Caco-2 (cell line): Measurements from ENCODE around the gene GPC6. TPM values are rescaled to one million over a fixed set of nuclear protein-coding genes. Genes with fewer than 3 reads are reported as not detected.

ENCODE experiments used
- BruUV-seq: library from RNA; stranded (reverse); fragments of 400-500 nt; replicated peaks from 2 replicates; lab custom pipeline; 2021; lab: Mats Ljungman, UMichigan
- CTCF ChIA-PET: fragments of 300-600 bp; sonication (Branson Sonifier 250); formaldehyde crosslinking; loops from one replicate; lab custom pipeline; 2022; ENCODE audit warnings: antibody characterized with exemption; lab: Charles Lee
- POLR2A ChIA-PET: fragments of 300-600 bp; sonication (Branson Sonifier 250); formaldehyde crosslinking; loops from one replicate; lab custom pipeline; 2022; ENCODE audit warnings: antibody characterized with exemption; lab: Charles Lee
- DNase-seq, 2 experiments: peaks; one replicate each; pipeline versions ENCODE4 v3.0.0 to v3.0.0-alpha.2; 2020 to 2022
- H3K27me3 ChIP-seq: replicated peaks from 2 replicates; pipeline ENCODE4 v1.6.0; 2011; ENCODE audit warnings: low read length; ENCODE audit not compliant: control insufficient read depth, insufficient read depth
- H3K36me3 ChIP-seq: 2 replicates; pipeline ENCODE4 v1.5.1; 2011; ENCODE audit warnings: low read length; ENCODE audit not compliant: control insufficient read depth, insufficient read depth
- H3K4me1 ChIP-seq: fragments of 250-450 bp; sonication (Bioruptor Pico); 2 replicates; pipeline ENCODE4 v1.5.1; 2020; ENCODE audit warnings: mild to moderate bottlenecking
- H3K4me3 ChIP-seq: 2 replicates; pipeline ENCODE4 v1.5.1; 2011; ENCODE audit warnings: low read depth, mild to moderate bottlenecking, control low read depth, low read length
- H3K9me3 ChIP-seq: fragments of 250-450 bp; sonication (Bioruptor Pico); 2 replicates; pipeline ENCODE4 v1.5.1; 2020; ENCODE audit warnings: mild to moderate bottlenecking, moderate library complexity
- H3K27ac Mint-ChIP-seq: one replicate; pipeline ENCODE4 v1.8.0; 2022; ENCODE audit warnings: mixed read lengths; ENCODE audit not compliant: unreplicated experiment
- H3K27me3 Mint-ChIP-seq: one replicate; pipeline ENCODE4 v1.8.0; 2022; ENCODE audit warnings: mixed read lengths; ENCODE audit not compliant: insufficient read depth, unreplicated experiment
- H3K36me3 Mint-ChIP-seq: one replicate; pipeline ENCODE4 v1.8.0; 2022; ENCODE audit warnings: mild to moderate bottlenecking, mixed read lengths; ENCODE audit not compliant: insufficient read depth, unreplicated experiment
- H3K4me1 Mint-ChIP-seq: one replicate; pipeline ENCODE4 v1.8.0; 2022; ENCODE audit warnings: low read depth, mixed read lengths; ENCODE audit not compliant: unreplicated experiment
- H3K4me3 Mint-ChIP-seq: one replicate; pipeline ENCODE4 v1.8.0; 2022; ENCODE audit warnings: mild to moderate bottlenecking, moderate library complexity, mixed read lengths; ENCODE audit not compliant: unreplicated experiment
- H3K9me3 Mint-ChIP-seq: one replicate; pipeline ENCODE4 v1.8.0; 2022; ENCODE audit warnings: mixed read lengths; ENCODE audit not compliant: unreplicated experiment
- CTCF ChIP-seq, 2 experiments: fragments of 200-600 bp in 1 of 2; IDR thresholded peaks; 1 replicate in 1 of 2; 2 replicates in 1 of 2; pipeline versions ENCODE4 v1.5.1 to v1.8.0; 2011 to 2022; ENCODE audit warnings: antibody characterized with exemption in 1 of 2, control low read depth in 1 of 2, inconsistent platforms in 1 of 2, low read depth in 1 of 2, low read length in 1 of 2, mild to moderate bottlenecking in 1 of 2, moderate library complexity in 1 of 2; ENCODE audit not compliant: insufficient read depth in 1 of 2, severe bottlenecking in 1 of 2, unreplicated experiment in 1 of 2
- intact Hi-C: fragments of 100-400 bp; cut with micrococcal nuclease; formaldehyde crosslinking; loops from one replicate; pipeline ENCODE4 v1.10.0; 2022; ENCODE audit not compliant: unreplicated experiment
- total RNA-seq: library from RNA; stranded (reverse); gene quantifications from 2 replicates; pipeline ENCODE4 v1.2.3, GENCODE V29; 2022

The GPC6 gene
- total RNA-seq, 1 experiment from 2014 or later: 0.16 TPM

- DNase-seq: no peak
- POLR2A ChIA-PET: no interaction called here
- Mint-ChIP-seq H3K4me1 (no peaks in the 10 kb centered on the region), H3K4me3 (no peak overlapping the region), H3K9me3 (no peaks in the 10 kb centered on the region), H3K27ac (no peak overlapping the region), H3K36me3 (no peaks in the 10 kb centered on the region), H3K27me3 (peaks cover 4% of the 10 kb centered on the region)
- Histone ChIP-seq H3K36me3 (no peaks in the 10 kb centered on the region), H3K4me3 (no peak overlapping the region), H3K4me1 (no peaks in the 10 kb centered on the region), H3K9me3 (no peaks in the 10 kb centered on the region), H3K27me3 (no peaks in the 10 kb centered on the region)
- no TSS peak for BruUV-seq
- TF ChIP-seq CTCF (IDR thresholded peaks at IDR 0.05; ENCODE audit: insufficient read depth in 1 of 2, low read depth in 1 of 2, low read length in 1 of 2, severe bottlenecking in 1 of 2, unreplicated experiment in 1 of 2): no peak
- intact Hi-C loops: no loop called here
- CTCF ChIA-PET: no interaction called here
These were observed 336.1 kb downstream of the GPC6 start for GRCh38 chr13:93562676-93563075.

- H3K27ac Mint-ChIP-seq: no peak overlapping the region
- Histone ChIP-seq H3K9me3 (no peaks in the 10 kb centered on the region), H3K27me3 (no peaks in the 10 kb centered on the region), H3K36me3 (no peaks in the 10 kb centered on the region), H3K4me3 (no peak overlapping the region), H3K4me1 (no peaks in the 10 kb centered on the region)
- intact Hi-C loops: no loop called here
- H3K36me3 Mint-ChIP-seq: no peaks in the 10 kb centered on the region
- peaks cover 11% of the 10 kb centered on the region for H3K27me3 Mint-ChIP-seq
- no peak overlapping the region for H3K4me3 Mint-ChIP-seq
- ChIA-PET POLR2A (no interaction called here), CTCF (no interaction called here)
- no peak for DNase-seq
- no TSS peak for BruUV-seq
- no peak for TF ChIP-seq CTCF (IDR thresholded peaks at IDR 0.05; ENCODE audit: insufficient read depth in 1 of 2, low read depth in 1 of 2, low read length in 1 of 2, severe bottlenecking in 1 of 2, unreplicated experiment in 1 of 2)
- no peaks in the 10 kb centered on the region for H3K4me1 Mint-ChIP-seq
- no peaks in the 10 kb centered on the region for H3K9me3 Mint-ChIP-seq
These were observed 350.5 kb downstream of the GPC6 start for GRCh38 chr13:93577105-93577504.

- intact Hi-C loops: no loop called here
- POLR2A ChIA-PET: no interaction called here
- Histone ChIP-seq H3K9me3 (no peaks in the 10 kb centered on the region), H3K27me3 (no peaks in the 10 kb centered on the region), H3K4me1 (no peaks in the 10 kb centered on the region), H3K4me3 (no peak overlapping the region), H3K36me3 (no peaks in the 10 kb centered on the region)
- no peak for DNase-seq
- Mint-ChIP-seq H3K9me3 (no peaks in the 10 kb centered on the region), H3K4me1 (no peaks in the 10 kb centered on the region), H3K36me3 (no peaks in the 10 kb centered on the region), H3K4me3 (no peak overlapping the region), H3K27me3 (no peaks in the 10 kb centered on the region), H3K27ac (no peak overlapping the region)
- CTCF ChIA-PET: no interaction called here
- no peak for TF ChIP-seq CTCF (IDR thresholded peaks at IDR 0.05; ENCODE audit: insufficient read depth in 1 of 2, low read depth in 1 of 2, low read length in 1 of 2, severe bottlenecking in 1 of 2, unreplicated experiment in 1 of 2)
- no TSS peak for BruUV-seq
These were observed 363.2 kb downstream of the GPC6 start for GRCh38 chr13:93589788-93590187.
